Measurements from ENCODE around the gene C19orf12. TPM values are rescaled to one million over a fixed set of nuclear protein-coding genes. Genes with fewer than 3 reads are reported as not detected.

C19orf12 gene
- total and polyA plus RNA-seq, 7 donors: 37.5 to 142 (median 65.4) TPM

DNA sequence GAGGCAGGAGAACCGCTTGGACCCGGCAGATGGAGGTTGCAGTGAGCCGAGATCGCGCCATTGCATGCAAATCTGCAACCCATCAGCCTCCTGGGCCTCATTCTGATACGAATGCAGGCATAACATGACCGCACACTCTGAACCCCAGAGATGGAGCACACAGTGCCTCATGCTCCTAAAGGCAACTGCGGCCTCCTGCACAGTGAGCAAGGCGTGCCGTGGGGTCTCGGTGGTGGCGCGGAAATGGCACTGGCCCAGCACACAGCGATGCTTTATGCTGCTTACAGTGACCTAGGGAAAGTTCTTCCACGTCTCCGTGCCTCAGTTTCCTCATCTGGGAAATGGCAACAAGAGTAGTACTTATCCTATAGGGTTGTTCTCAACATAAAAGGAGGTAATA lies 2.0 kb upstream of the C19orf12 start:
- WGBS, 3 donors: 78 to 86% (median 84%) methylated on average over 16 of the region's 16 CpGs
- Histone ChIP-seq H3K27me3 (ENCODE audit: insufficient read depth in 3 of 3, low read length in 2 of 3) (no peaks in the 10 kb centered on the region), H3K9me3 (no peaks in the 10 kb centered on the region), H3K27ac (no peak overlapping the region), H3K4me1 (peaks cover 18% of the 10 kb centered on the region), H3K36me3 (ENCODE audit: insufficient read depth in 1 of 2, low read depth in 1 of 2) (peaks cover 0 to 7% of the 10 kb centered on the region in 2 donors), H3K4me3 (no peak overlapping the region)
- intact Hi-C loops (cut with DNase I): loop anchor here in 1 of 2 donors (2.0 to 5.0 kb wide), 2 partner anchors 55 to 106 kb away; no protein-coding TSS in a partner anchor
- ATAC-seq (no peak), DNase-seq (no peak)
- TF ChIP-seq, protein P1, sequence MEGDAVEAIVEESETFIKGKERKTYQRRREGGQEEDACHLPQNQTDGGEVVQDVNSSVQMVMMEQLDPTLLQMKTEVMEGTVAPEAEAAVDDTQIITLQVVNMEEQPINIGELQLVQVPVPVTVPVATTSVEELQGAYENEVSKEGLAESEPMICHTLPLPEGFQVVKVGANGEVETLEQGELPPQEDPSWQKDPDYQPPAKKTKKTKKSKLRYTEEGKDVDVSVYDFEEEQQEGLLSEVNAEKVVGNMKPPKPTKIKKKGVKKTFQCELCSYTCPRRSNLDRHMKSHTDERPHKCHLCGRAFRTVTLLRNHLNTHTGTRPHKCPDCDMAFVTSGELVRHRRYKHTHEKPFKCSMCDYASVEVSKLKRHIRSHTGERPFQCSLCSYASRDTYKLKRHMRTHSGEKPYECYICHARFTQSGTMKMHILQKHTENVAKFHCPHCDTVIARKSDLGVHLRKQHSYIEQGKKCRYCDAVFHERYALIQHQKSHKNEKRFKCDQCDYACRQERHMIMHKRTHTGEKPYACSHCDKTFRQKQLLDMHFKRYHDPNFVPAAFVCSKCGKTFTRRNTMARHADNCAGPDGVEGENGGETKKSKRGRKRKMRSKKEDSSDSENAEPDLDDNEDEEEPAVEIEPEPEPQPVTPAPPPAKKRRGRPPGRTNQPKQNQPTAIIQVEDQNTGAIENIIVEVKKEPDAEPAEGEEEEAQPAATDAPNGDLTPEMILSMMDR (IDR thresholded peaks at IDR 0.05): no peak

DNA sequence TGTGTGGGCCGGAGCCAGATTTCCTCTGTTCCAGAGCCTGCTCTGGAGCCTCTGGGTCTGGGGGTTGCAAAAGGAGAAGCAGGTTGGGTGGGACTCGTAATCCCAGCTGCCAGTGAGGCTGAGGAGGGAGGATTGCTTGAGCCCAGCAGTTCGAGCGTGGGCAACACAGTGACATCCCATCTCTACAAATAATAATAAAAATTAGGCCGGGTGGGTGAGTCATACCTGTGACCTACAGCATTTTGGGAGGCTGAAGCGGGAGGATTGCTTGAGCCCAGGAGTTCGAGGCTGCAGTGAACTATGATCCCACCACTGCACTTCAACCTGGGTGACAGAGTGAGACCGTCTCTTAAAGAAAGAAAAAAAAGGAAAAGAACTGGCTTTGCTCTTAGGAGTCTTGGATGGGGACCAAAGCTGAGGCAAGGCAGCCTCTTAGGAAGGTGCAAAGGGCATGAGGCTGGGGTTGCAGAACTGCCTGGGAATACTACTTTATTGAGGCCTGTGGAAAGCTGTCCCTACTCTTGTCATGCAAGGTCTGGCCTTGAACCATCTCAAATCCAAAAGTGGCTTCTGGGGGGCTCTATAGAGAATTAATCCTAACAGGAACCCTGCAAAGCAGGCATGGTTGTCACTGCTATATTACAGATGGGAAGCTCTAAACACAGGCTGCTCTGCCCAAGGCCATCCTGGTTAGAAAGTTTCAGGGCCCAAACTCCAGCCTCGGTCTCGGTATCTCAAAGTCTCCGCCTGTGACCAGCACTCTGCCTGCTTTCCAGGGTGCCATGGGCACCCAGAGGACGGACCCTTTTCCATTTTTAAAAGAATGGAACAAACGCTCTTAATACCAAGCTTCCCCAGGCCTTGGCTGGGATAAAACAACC lies 880 bp upstream of the C19orf12 start:
- no peak for DNase-seq
- intact Hi-C loops (cut with DNase I): loop anchor here (1.0 to 5.0 kb wide), 7 partner anchors 21 to 110 kb away; partner anchors contain the start of gene POP4 (in 1 of the 2)
- H3K36me3 ChIP-seq (ENCODE audit: insufficient read depth in 1 of 2, low read depth in 1 of 2): peaks cover 0 to 15% of the 10 kb centered on the region in 2 donors
- H3K9me3 ChIP-seq: no peaks in the 10 kb centered on the region
- 11 to 27% (median 16%) methylated on average over 13 of the region's 13 CpGs for WGBS, 3 donors
- H3K27ac ChIP-seq: peak overlapping the region; percentile 93
- peak overlapping the region; percentile 98 for H3K4me3 ChIP-seq
- TF ChIP-seq, protein P1 (IDR thresholded peaks at IDR 0.05): no peak
- peaks cover 18% of the 10 kb centered on the region for H3K4me1 ChIP-seq
- no peaks in the 10 kb centered on the region for H3K27me3 ChIP-seq (ENCODE audit: insufficient read depth in 3 of 3, low read length in 2 of 3)
- ATAC-seq: peak; percentile 31 to 51 (median 36)

- DNase-seq: no peak
- peak; percentile 8 to 22 (median 15) for ATAC-seq
- Histone ChIP-seq H3K9me3 (no peaks in the 10 kb centered on the region), H3K4me1 (peaks cover 22% of the 10 kb centered on the region), H3K4me3 (peak overlapping the region; percentile 98), H3K36me3 (ENCODE audit: insufficient read depth in 1 of 2, low read depth in 1 of 2) (peaks cover 0 to 15% of the 10 kb centered on the region in 2 donors), H3K27me3 (ENCODE audit: insufficient read depth in 3 of 3, low read length in 2 of 3) (no peaks in the 10 kb centered on the region), H3K27ac (peak overlapping the region; percentile 93)
- TF ChIP-seq, protein P1 (IDR thresholded peaks at IDR 0.05): no peak
- WGBS, 3 donors: 21 to 37% (median 22%) methylated on average over 11 to 15 of the region's 15 CpGs
- intact Hi-C loops (cut with DNase I): loop anchor here in 1 of 2 donors (2.0 kb wide), 1 partner anchor 20 kb away; no protein-coding TSS in a partner anchor
Measured at GRCh38 chr19:29714371-29714952, 599 bp downstream of the C19orf12 start.

GRCh38 chr19:29712744-29713516 lies 2.1 kb downstream of the C19orf12 start:
- no peaks in the 10 kb centered on the region for H3K9me3 ChIP-seq
- TF ChIP-seq, protein P1 (IDR thresholded peaks at IDR 0.05): no peak
- intact Hi-C loops (cut with DNase I): no loop called here
- WGBS, 3 donors: 68 to 79% (median 68%) methylated on average over 9 of the region's 9 CpGs
- ATAC-seq (no peak), DNase-seq (no peak)
- no peaks in the 10 kb centered on the region for H3K27me3 ChIP-seq (ENCODE audit: insufficient read depth in 3 of 3, low read length in 2 of 3)
- H3K36me3 ChIP-seq (ENCODE audit: insufficient read depth in 1 of 2, low read depth in 1 of 2): peaks cover 0 to 18% of the 10 kb centered on the region in 2 donors
- H3K4me3 ChIP-seq: peak overlapping the region; percentile 98
- no peak overlapping the region for H3K27ac ChIP-seq
- H3K4me1 ChIP-seq: peaks cover 34% of the 10 kb centered on the region

Data from psoas muscle (tissue), 8 donors.